HG03280 (cell line): ENCODE measurements around the gene CCNE1.

Experiments
- ATAC-seq: cut with Tn5 transposase; IDR thresholded peaks from one replicate; pipeline ENCODE4 v1.9.1; 2021; ENCODE audit warnings: mild to moderate bottlenecking, moderate library complexity; ENCODE audit not compliant: unreplicated experiment

Gene CCNE1

DNA sequence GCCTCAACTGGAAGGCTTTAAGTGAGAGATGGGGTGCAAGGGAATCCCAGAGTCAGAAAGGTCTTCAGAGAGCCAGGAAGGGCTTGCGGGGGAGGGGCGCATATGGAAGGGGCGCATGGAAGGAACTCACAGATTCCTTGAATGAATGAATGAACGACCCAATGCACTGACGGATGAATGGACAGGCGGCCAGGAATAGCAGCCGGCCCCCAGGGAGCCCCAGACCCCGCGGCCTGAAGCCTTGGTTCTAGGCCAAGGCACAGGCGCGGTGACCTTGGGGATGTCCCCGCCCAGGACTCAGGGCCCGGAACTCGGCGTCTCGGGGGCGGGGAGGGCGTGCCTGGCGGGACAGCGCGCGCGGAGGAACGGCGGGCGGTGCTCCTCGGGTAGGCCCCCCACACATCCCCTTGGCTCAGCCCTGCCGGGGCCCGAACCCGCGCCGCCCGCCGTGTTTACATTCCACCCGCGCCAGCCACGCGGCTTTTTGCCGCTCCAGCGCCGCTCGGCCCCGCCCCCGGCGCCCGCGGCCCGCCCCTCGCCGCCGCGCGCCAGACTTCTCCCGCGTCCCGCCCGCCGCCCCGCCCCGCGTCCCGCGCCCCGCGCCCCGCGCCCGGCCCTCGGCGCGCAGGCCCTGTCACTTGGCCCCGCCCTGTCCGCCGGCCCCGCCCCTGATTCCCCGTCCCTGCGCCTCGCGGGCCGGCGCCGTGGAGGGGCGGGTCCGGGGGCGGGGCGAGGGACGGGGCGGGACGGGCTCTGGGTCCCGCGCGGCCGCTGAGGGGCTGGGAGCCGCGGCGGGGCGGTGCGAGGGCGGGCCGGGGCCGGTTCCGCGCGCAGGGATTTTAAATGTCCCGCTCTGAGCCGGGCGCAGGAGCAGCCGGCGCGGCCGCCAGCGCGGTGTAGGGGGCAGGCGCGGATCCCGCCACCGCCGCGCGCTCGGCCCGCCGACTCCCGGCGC lies at the start of gene CCNE1:
TSS of gene CCNE1 (plus strand) at position 867 of the 955 bp plus-strand sequence. CDS start 565 bp downstream, outside the sequence.
- peak; percentile 79 for ATAC-seq

DNA sequence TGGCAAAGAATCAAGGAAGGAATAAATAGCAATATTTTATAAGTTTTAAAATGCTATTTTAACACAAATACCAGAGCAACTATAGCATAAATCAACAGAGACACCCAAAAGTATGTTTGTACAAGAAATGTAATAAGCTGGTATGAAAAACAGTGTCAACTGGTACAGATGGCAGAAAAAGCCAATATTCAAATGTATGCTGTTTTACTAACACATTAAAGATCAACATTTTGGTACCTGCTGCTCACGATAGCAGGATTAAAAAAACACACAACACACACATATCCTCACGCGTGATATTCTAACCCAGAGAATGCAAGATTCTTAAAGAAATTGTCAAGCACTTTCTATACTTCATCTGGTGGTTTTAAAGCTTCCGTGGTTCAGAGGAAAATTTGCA lies 48.6 kb upstream of the CCNE1 start:
- ATAC-seq, result no peak

- ATAC-seq, result no peak
Measured at GRCh38 chr19:29764361-29764760, 47.4 kb upstream of the CCNE1 start.

- ATAC-seq, result no peak
Measured at GRCh38 chr19:29766100-29766499, 45.7 kb upstream of the CCNE1 start.

DNA sequence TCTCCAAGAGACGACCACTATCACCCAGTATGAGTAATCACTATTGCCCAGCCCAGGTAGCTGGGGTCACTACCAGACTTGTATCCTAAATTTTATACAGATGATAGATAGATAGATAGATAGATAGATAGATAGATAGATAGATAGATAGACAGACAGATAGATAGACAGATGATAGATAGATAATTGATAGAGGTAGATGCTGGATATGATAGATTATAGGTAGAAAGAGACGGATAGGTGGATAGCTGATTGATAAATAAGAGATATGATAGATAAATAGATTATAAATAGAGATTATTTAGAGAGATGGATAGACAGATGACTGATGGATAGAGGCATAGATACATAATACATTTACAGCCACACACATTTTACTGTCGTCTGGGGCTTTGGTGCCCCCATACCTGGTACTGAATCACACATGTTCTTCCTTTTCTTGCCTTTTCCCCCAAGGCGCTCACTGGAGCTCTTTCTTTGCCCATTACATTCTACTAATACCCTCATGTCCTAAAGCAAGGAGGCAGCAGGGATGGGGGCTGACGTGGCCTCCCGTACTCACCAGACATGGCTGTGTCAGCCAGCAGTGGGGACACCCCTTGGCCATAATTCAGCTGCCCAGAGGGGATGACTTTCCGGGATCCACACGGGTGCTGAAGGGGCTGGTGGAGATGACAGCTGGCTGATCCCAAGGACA lies 44.6 kb upstream of the CCNE1 start:
- no peak for ATAC-seq

DNA sequence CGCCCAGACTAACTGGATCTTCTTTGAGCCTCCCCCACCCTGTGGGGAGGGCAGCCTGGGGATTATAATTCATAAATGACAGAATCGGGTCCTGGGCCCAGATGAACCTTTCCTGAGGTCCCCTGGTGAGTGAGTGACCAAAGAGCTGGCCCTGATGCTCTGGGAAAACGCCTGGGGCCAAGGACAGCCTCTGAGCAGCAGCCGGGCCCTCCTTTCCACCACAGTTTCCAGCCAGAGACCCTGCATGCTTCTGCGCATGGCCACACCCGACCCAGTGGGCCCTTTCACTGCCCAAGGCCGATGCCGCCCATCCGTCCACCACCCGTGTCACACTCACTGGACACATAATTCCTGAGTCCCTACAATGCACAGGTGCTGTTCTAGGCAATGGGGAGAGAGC lies 43.6 kb upstream of the CCNE1 start:
- ATAC-seq, result no peak

GRCh38 chr19:29769997-29770396 lies 41.8 kb upstream of the CCNE1 start:
- ATAC-seq, result no peak

DNA sequence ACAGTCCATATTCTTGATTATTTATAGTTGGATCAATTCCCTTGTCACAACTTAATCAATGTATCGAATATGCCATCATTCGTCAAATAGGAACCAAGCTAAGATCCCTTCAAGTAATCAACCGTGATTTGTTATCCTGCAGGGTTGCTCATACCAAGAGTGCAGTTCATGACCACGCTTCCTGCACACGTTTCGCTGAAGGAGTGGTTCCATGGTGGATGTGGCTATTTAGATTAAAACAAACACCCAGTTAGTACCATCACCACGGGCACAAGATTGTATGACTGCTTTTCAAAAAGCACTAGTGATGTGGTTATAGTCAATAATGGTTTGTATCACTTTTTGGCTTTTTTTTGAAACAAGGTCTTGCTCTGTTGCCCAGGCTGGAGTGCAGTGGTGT lies 41.1 kb upstream of the CCNE1 start:
- no peak for ATAC-seq

DNA sequence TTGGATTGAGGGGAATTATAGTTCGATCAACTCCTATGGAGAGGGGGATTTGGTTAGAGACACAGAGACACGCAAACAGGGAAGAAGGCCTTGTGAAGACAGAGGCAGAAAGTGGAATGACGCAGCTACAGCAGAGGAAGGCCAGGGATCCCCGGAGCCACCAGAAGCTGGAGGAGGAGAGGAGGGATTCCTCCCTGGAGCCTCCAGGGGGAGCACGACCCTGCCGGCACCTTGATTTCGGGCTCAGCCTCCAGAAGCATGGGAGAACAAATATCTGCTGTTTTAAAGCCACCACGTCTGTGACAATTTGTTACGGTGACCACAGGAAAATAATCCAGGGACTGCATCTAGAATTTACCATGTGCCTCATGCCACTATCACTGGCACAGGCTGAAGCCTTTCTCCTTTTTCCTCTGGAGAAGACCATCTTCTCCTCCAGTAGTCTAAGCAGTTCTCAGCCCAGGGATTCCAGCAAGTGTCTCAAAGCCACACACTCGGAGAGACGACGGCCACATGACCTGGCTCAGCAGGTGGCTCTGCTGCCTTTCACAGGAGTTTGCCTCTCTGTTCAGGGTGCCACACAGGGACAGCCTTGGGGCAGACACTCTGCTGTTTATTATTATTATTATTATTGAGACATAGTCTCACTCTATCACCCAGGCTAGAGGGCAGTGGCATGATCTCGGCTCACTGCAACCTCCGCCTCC lies 39.9 kb upstream of the CCNE1 start:
- no peak for ATAC-seq

DNA sequence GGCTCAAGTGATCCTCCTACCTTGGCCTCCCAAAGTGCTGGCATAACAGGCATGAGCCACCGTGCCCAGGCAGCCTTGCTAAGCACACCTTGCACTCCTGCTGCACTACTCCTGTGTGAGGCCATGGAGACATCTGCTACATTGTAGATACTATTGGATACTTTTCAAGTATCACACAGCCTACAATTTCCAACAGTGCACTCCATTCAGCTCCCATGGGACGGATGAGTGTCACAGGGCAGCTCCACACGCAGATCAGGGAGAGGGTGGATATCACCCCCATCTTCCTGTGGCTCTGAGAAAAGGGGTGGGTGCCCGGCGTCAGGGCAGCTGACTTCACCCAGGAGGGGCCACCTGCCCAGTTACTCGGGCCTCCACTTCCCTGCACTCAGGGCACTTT lies 39.1 kb upstream of the CCNE1 start:
- ATAC-seq, result no peak

DNA sequence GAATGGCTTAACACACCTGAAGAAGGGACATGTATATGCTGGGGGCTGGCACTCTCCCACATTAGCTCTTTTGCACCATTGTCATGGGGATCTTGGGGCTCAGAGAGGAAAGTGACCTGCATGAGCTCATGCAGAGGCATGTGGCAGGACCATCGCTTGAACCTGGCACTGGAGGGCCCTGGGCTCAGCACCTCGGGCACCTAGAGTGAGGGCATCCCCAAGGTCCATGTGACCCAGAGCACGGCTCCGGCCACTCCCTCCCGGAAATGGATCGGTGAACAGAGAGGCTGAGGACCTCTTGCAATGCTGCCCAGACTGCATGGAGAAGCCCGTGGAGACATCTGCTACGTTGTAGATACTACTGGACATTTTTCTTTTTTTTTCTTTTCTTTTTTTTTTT lies 38.6 kb upstream of the CCNE1 start:
- ATAC-seq, result no peak

GRCh38 chr19:29774126-29774525 lies 37.7 kb upstream of the CCNE1 start:
- no peak for ATAC-seq

DNA sequence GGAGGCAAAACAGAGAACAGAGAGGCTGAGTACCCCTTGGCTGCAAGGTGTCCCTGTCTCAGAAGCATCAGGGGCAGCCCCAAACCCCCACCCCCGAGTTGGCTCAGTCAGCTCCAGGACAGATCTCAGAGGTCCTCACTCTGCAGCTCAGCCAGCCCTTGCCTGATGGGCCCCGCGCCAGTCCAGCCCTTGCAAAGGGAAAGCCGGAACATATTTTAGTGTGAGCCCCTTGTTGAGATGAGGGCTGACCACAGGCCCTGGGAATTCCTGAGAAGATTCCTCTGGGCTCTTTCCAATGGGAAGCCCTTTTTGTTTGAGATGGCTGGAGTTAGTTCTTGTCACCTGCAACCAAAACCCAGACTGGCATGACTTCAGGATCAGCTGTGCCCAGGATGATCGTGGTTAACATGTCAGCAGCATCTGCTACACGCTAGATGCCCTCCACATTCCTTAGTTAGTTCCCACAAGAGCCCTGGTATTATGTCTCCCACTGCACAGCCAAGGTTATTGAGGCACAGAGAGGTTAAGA lies 33.9 kb upstream of the CCNE1 start:
- ATAC-seq, result no peak

GRCh38 chr19:29779921-29780320 lies 31.9 kb upstream of the CCNE1 start:
- ATAC-seq, result no peak

DNA sequence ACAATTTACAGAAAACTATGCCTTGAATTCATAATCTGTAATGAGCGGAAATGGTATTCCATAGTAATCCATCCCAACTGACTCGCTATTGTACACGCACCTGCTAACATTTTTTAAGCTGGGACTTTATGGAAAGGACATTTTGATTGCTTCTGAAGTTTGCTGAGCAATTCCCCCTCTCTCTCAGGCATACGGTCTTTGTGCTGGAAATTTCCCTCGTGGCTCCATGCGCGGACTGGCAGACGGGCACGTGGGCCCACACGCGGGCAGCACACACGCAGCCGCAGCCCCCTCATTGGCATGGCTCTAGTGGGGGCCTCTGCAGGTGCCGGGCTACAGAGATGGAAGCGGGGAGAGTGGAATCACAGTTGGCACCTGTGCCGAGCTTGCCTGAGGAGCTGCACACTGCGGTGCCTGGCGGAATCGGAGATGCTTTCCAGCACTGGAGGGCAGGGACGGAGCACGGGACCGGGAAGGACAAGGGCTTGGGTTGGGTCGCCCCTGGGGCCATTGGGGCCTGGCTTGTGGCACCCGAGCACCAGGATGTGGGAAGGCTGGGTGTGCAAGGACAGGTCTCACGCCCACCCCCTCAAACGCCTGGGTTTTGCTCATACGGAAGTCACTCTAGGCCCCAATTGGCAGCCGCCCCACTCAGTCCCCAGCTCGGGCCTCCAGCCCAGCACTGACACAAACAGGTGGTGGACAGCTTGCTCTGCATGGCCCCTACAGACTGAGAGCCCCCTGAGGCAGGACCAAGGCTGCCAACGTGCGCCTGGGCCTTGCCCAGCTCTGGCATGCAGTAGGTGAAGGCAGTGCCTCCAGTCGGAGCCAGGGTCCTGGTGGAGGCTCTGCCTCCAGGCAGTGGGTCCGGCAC lies 30.2 kb upstream of the CCNE1 start:
- ATAC-seq, result no peak

DNA sequence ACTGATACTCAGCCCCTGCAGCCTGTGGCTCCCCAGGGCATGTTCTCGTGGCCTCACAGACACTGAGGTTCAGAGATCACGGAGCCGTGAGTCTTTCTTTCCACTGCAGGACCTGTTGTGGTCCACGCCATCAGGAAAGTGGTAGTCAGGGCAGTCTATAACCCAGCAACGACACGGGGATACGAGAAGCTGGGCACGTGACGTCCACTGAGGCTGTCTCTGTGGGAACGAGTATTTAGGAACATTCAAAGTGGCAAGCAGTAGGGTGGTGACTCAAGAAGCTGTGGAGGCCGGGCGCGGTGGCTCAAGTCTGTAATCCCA lies 29.6 kb upstream of the CCNE1 start:
- ATAC-seq, result no peak

GRCh38 chr19:29783627-29784190 lies 28.1 kb upstream of the CCNE1 start:
- no peak for ATAC-seq

GRCh38 chr19:29784598-29785223 lies 27.1 kb upstream of the CCNE1 start:
- no peak for ATAC-seq

DNA sequence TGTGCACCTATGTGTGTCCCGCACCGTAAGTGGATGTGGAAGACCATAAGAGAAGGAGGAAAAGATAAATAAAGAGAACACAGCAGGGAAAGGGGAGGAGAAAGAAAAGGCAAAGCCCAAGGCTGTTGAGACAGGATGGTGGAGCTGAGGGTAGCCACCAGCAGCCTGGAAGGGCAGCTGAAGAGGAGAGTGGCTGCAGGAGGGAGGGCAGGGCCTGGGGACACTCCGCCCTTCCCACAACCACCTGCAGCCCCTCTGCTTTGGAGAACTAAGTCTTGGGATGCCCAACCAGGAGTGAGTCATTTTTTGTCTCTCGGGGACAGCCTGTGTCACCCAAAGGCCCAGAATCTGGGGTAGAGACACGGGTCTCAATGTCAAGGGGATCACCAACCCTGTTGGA lies 26.4 kb upstream of the CCNE1 start:
- ATAC-seq, result no peak
